A673 (cell line): ENCODE results near the gene RIPK1. TPM values are rescaled to one million over a fixed set of nuclear protein-coding genes. Genes with fewer than 3 reads are reported as not detected.

Experiments
- BruUV-seq: library from RNA; stranded (reverse); fragments of 400-500 nt; replicated peaks from 2 replicates; lab custom pipeline; 2021; lab: Mats Ljungman, UMichigan
- CTCF ChIA-PET: fragments of 300-600 bp; sonication (Branson Sonifier 250); formaldehyde crosslinking; loops from one replicate; lab custom pipeline; 2022; ENCODE audit warnings: antibody characterized with exemption; lab: Charles Lee
- POLR2A ChIA-PET: fragments of 300-600 bp; sonication (Branson Sonifier 250); formaldehyde crosslinking; loops from one replicate; lab custom pipeline; 2022; ENCODE audit warnings: antibody characterized with exemption; ENCODE audit not compliant: low non-redundant PET; lab: Charles Lee
- DNase-seq: peaks from one replicate; pipeline ENCODE4 v3.0.0-alpha.2; 2015; ENCODE audit warnings: low spot score
- H3K27ac ChIP-seq: fragments of 200-600 bp; sonication (generic); 2 replicates; pipeline ENCODE4 v1.5.1; 2016; ENCODE audit warnings: mixed run types, low read depth, mild to moderate bottlenecking, mixed read lengths, antibody characterized with exemption, low read length; ENCODE audit not compliant: poor library complexity, severe bottlenecking
- H3K27me3 ChIP-seq: fragments of 200-600 bp; sonication (generic); replicated peaks from 2 replicates; pipeline ENCODE4 v1.6.1; 2017; ENCODE audit warnings: mixed run types, low read depth, mild to moderate bottlenecking, mixed read lengths, antibody characterized with exemption, low read length; ENCODE audit not compliant: insufficient read depth, poor library complexity
- H3K36me3 ChIP-seq: fragments of 200-600 bp; sonication (generic); 2 replicates; pipeline ENCODE4 v1.6.1; 2016; ENCODE audit warnings: mixed run types, mild to moderate bottlenecking, mixed read lengths, antibody characterized with exemption, low read length; ENCODE audit not compliant: insufficient read depth, poor library complexity, severe bottlenecking
- H3K4me1 ChIP-seq: fragments of 200-600 bp; sonication (generic); 2 replicates; pipeline ENCODE4 v1.6.1; 2017; ENCODE audit warnings: mixed run types, mild to moderate bottlenecking, mixed read lengths, antibody characterized with exemption, low read length; ENCODE audit not compliant: insufficient read depth, poor library complexity, severe bottlenecking
- H3K4me3 ChIP-seq: fragments of 200-600 bp; sonication (generic); 2 replicates; pipeline ENCODE4 v1.5.1; 2016; ENCODE audit warnings: low read depth, mixed run types, mild to moderate bottlenecking, mixed read lengths, low read length; ENCODE audit not compliant: poor library complexity, severe bottlenecking
- H3K9me3 ChIP-seq: fragments of 200-600 bp; sonication (generic); 2 replicates; pipeline ENCODE4 v1.6.1; 2016; ENCODE audit warnings: mixed run types, low read depth, mild to moderate bottlenecking, mixed read lengths, antibody characterized with exemption, low read length; ENCODE audit not compliant: poor library complexity, severe bottlenecking
- EZH2 ChIP-seq: fragments of 200-600 bp; sonication (generic); IDR thresholded peaks from 2 replicates; pipeline ENCODE4 v1.6.1; 2017; ENCODE audit warnings: borderline replicate concordance, low read depth, mild to moderate bottlenecking, mixed read lengths, antibody characterized with exemption, low read length; ENCODE audit not compliant: poor library complexity, severe bottlenecking
- intact Hi-C: fragments of 100-400 bp; cut with micrococcal nuclease; formaldehyde crosslinking; loops from one replicate; pipeline ENCODE4 v1.10.0; 2022; ENCODE audit not compliant: unreplicated experiment
- total RNA-seq: library from RNA; stranded (reverse); gene quantifications from 2 replicates; pipeline ENCODE4 v1.2.3, GENCODE V29; 2021
- TF ChIP-seq, protein P1 (sequence below): fragments of 300-800, 200-600 bp; sonication (generic); conservative IDR thresholded peaks from 2 replicates; pipeline ENCODE4 v1.5.1; 2017; ENCODE audit warnings: low read depth, mild to moderate bottlenecking, antibody characterized with exemption, low read length, moderate library complexity, mixed read lengths

Gene RIPK1
- total RNA-seq, 1 experiment from 2014 or later: 15.0 TPM

DNA sequence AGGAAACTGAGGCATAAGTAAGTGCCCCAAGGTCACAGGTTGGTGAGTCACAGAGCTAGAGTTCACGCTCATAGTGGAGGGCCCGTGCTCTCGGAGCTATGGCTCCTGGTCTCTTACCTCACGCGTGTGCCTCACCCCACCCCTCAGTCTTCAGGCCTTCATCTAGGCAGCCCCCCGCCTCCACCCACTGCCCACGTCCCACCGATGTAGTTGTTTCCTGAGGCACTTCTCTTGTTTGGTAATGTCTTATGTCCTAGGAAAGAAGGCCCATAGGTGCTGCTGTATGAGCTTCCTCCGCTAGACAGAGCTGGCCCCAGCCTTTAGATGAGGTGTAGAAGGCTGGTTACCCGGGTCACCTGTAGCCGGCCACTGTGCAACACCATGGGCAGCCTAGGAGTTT is 5.1 kb downstream of the RIPK1 start:
- Histone ChIP-seq H3K36me3 (peaks cover 5% of the 10 kb centered on the region), H3K4me1 (peaks cover 21% of the 10 kb centered on the region), H3K27me3 (no peaks in the 10 kb centered on the region), H3K4me3 (no peak overlapping the region), H3K27ac (no peak overlapping the region), H3K9me3 (no peaks in the 10 kb centered on the region)
- POLR2A ChIA-PET: no interaction called here
- BruUV-seq: no TSS peak
- CTCF ChIA-PET: no interaction called here
- intact Hi-C loops: no loop called here
- no peak for DNase-seq
- TF ChIP-seq, protein P1, sequence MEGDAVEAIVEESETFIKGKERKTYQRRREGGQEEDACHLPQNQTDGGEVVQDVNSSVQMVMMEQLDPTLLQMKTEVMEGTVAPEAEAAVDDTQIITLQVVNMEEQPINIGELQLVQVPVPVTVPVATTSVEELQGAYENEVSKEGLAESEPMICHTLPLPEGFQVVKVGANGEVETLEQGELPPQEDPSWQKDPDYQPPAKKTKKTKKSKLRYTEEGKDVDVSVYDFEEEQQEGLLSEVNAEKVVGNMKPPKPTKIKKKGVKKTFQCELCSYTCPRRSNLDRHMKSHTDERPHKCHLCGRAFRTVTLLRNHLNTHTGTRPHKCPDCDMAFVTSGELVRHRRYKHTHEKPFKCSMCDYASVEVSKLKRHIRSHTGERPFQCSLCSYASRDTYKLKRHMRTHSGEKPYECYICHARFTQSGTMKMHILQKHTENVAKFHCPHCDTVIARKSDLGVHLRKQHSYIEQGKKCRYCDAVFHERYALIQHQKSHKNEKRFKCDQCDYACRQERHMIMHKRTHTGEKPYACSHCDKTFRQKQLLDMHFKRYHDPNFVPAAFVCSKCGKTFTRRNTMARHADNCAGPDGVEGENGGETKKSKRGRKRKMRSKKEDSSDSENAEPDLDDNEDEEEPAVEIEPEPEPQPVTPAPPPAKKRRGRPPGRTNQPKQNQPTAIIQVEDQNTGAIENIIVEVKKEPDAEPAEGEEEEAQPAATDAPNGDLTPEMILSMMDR: no peak
- TF ChIP-seq EZH2: no peak

DNA sequence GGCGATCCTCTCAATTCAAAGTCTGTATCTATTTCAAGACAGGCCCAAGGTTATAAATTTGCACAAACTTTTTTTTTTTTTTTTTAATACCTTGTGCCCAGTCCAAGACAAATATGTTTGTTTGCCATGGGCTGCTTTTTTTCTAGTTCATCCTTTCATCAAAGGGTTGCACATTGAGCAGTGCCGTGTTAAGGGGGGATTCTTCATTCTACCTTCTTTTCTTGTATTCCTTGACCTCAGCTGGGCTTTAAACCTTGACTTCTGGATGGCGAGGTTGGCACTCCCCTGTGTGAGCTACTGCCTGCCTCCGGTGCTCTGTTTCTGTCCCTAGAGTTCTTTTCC is 7.4 kb downstream of the RIPK1 start:
- TF ChIP-seq, protein P1: no peak
- TF ChIP-seq EZH2: no peak
- BruUV-seq: no TSS peak
- Histone ChIP-seq H3K36me3 (peaks cover 6% of the 10 kb centered on the region), H3K27ac (peak overlapping the region; percentile 0), H3K9me3 (no peaks in the 10 kb centered on the region), H3K4me3 (no peak overlapping the region), H3K27me3 (no peaks in the 10 kb centered on the region), H3K4me1 (peaks cover 10% of the 10 kb centered on the region)
- POLR2A ChIA-PET: no interaction called here
- CTCF ChIA-PET: no interaction called here
- intact Hi-C loops: no loop called here
- no peak for DNase-seq

DNA sequence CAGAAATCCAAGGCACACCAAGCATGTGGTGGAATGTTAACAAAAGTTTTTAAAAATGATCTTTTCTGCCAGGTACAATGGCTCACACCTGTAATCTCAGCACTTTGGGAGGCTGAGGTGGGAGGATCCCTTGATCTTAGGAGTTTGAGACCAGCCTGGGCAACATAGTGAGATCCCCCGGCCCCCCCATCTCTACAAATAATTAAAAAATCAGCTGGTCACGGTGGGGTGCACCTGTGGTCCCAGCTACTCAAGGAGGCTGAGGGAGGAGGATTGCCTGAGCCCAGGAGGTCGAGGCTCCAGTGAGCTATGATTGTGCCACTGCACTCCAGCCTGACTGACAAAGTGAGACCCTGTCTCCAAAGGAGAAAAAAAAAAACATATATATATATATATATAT is 8.0 kb downstream of the RIPK1 start:
- no TSS peak for BruUV-seq
- Histone ChIP-seq H3K4me1 (peaks cover 10% of the 10 kb centered on the region), H3K4me3 (no peak overlapping the region), H3K27me3 (no peaks in the 10 kb centered on the region), H3K36me3 (peaks cover 10% of the 10 kb centered on the region), H3K27ac (peak overlapping the region; percentile 0), H3K9me3 (no peaks in the 10 kb centered on the region)
- CTCF ChIA-PET: no interaction called here
- no peak for DNase-seq
- POLR2A ChIA-PET: no interaction called here
- TF ChIP-seq, protein P1: no peak
- no peak for TF ChIP-seq EZH2
- intact Hi-C loops: no loop called here
